HG02885 (cell line): ENCODE results near the gene YLPM1.

ENCODE experiments used
- ATAC-seq: cut with Tn5 transposase; IDR thresholded peaks from one replicate; pipeline ENCODE4 v1.9.1; 2021; ENCODE audit warnings: mild to moderate bottlenecking; ENCODE audit not compliant: unreplicated experiment, poor library complexity

The YLPM1 gene

DNA sequence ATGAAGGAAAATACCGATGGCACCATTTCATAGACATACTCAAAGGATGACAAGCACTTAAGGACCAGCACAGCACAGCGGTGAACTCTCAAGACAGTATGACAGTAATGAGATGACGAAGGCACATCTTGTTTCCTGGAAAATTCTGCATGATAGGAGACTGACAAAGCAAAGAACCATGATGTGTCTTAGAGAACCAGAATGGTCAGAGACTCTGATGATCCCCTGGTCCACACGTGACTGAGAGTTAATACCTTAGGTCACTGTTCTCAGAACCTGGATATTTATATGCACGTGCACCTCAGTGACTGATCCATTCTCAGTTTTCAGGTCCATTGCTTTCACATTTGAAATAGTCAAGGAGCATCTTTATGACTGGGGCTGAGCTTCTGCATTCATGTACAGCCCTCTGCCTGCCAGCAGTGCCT lies 77.5 kb downstream of the YLPM1 start:
- peak; percentile 51 for ATAC-seq

- ATAC-seq = peak; percentile 78
Measured at GRCh38 chr14:74841230-74842207, 78.4 kb downstream of the YLPM1 start.

- ATAC-seq = no peak
Measured at GRCh38 chr14:74843653-74844052, 80.5 kb downstream of the YLPM1 start.

- no peak for ATAC-seq
Measured at GRCh38 chr14:74846168-74846567, 83.1 kb downstream of the YLPM1 start.

- no peak for ATAC-seq
Measured at GRCh38 chr14:74846968-74847665, 84.0 kb downstream of the YLPM1 start.

GRCh38 chr14:74848768-74849167 lies 85.7 kb downstream of the YLPM1 start:
- ATAC-seq = no peak

GRCh38 chr14:74852922-74853530 lies 89.9 kb downstream of the YLPM1 start:
- no peak for ATAC-seq

GRCh38 chr14:74853581-74853980 lies 90.5 kb downstream of the YLPM1 start:
- ATAC-seq = no peak

DNA sequence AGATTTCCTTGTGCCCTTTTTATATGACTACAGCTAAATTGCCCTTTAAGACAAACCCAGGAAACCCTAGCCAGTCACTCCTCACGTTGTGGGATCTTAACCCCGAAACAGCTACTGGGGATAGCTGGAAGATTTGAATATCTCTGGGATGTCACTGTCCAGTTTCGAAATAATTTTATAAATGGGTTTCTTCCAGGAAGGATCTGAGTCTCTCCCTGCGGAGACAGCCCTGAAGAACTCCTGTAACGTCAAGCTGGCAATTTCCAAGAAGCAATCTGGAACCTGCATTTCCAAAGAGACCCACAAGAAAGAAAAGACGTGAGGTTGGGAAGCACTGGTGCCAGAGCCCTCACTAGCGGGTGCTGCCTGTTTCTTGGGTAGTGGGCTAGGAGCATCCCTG lies 91.9 kb downstream of the YLPM1 start:
- ATAC-seq = no peak

- no peak for ATAC-seq
Measured at GRCh38 chr14:74855945-74856344, 92.8 kb downstream of the YLPM1 start.

GRCh38 chr14:74856366-74856765 lies 93.2 kb downstream of the YLPM1 start:
- ATAC-seq = no peak

DNA sequence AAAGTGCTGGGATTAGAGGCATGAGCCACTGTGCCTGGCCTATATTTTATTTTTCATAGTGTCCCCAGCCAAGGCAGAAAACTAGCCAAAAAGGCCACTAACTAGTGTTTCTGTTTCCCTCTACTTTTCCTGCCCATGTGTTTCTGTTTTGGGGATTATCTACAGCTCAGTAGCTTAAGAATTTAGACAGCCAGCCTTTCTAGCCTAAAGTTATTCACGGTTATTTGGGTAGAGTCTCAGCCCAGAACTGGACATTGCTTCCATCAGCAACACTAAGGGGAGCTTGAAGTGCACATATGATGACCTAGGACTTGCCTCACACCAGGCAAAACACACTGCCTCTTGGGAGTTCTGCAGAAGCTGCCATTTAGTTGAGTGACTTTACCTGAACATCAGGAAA lies 94.9 kb downstream of the YLPM1 start:
- no peak for ATAC-seq

GRCh38 chr14:74859757-74860552 lies 96.8 kb downstream of the YLPM1 start:
- no peak for ATAC-seq

DNA sequence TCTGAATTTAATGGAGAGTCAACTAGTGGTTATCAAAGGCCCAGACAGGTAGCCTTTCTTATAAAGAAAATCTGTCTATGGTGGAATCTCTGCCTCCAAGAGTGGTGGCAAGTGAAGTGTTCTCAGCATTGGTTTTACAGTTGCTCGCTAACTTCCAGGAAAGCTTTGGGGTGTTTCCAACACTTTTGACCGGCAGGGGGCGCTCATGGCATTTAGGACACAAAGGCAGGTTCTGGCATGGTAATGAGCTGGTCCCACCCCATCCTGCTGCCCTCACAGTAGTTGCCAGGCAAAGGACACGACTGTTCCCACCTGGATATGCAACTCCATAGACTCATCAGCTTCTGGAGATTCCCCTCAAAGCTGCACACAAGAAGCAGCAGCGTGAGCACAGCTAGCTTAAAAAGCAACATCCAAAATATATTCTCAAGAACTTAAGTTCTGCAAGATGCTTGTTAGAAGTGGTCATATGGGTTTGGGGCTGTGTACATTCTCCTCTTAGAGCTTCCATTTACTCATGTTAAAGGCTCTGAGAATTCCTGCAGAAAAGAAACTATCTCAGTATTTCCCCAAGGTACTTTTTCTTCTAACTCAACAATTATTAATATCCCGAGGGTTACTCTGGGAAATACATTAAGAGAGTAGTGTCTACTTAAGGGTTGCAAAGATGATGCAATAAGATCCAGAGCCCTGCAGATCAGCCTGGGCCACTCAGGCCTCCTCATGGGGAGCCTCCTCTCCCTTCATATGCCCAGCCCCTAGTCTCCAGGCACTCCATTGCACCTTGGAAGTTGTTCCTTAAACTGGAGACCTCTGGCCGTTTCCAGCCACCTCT lies 98.0 kb downstream of the YLPM1 start:
- peak; percentile 51 for ATAC-seq

GRCh38 chr14:74861734-74862090 lies 98.6 kb downstream of the YLPM1 start:
- ATAC-seq = no peak

DNA sequence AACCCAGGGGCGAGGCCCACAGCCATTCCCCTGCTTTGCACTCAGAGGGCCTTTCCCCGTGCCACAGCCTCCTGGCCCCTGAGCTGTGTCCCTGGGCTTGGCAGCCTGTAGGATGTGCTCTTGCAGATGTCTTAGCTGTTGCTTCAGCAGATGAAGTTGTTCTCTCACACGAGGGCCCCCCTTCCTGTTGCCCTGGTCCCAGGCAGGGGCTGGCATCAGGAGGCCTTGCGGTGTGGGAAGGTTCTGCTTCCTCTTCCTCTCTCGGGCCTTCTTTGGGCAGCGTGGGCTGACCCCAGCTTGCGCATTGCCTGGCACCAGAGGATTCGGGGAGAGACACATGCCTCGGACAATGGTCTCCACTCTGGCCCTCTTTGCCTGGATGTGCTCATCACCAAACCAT lies 100.2 kb downstream of the YLPM1 start:
- no peak for ATAC-seq

- no peak for ATAC-seq
Measured at GRCh38 chr14:74864198-74864597, 101.1 kb downstream of the YLPM1 start.

- ATAC-seq = no peak
Measured at GRCh38 chr14:74865156-74865555, 102.0 kb downstream of the YLPM1 start.

DNA sequence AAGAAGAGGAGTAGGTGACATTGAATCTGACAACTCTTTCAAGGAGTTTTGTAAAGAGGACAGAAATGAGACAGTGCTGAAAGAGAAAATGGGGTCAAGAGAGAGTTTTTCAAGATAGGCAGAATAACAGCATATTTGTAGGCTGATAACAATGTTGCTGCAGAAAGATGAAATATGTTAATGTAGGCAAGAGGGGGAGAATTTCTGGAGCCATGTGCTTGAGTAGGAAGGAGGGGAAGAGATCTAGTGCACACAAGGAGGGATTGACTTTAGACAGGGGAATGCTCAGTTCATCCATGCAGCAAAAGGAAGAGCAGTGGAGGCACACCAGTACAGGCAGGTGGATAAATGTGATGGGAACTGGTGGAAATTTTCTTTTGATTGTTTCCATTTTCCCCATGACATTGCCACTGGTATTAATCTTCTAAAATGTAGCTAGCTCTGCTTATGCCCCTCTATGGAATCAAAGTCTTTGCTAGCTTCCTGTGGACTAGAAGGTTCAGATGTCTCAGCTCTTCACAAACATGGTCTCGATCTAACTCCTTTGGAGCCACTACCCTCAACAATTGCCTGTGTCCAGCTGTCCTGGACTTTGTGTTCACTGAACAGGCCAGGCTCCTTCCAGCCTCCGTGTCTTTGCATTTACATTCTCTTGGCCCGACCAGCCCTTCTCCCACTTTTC lies 103.7 kb downstream of the YLPM1 start:
- ATAC-seq = no peak
